HEK293 (cell line): Measurements from ENCODE around the gene PLEKHA5.

Experiments used
- CTCF ChIA-PET: fragments of 350-600 bp; formaldehyde crosslinking; extraction: SDS; loops from one replicate; lab custom pipeline; 2021; ENCODE audit warnings: antibody characterized with exemption; lab: Yijun Ruan, JAX
- POLR2A ChIA-PET: fragments of 300-600 bp; formaldehyde crosslinking; extraction: SDS; loops from one replicate; lab custom pipeline; 2020; ENCODE audit warnings: antibody characterized with exemption, inconsistent platforms; lab: Yijun Ruan, JAX
- H3K27ac ChIP-seq: fragments of 200-500 bp; sonication (Bioruptor generic); 2 replicates; pipeline ENCODE4 v1.5.1; 2014; ENCODE audit warnings: low read depth, low read length, control low read depth, inconsistent platforms; ENCODE audit errors: extremely low read depth
- H3K36me3 ChIP-seq, 2 experiments: fragments of 200-500 bp in 1 of 2; sonication (Bioruptor generic) in 1 of 2; 1 replicate in 1 of 2; 2 replicates in 1 of 2; pipeline ENCODE4 v1.5.1; 2014 to 2017; ENCODE audit warnings: inconsistent platforms in 2 of 2, low read length in 2 of 2; ENCODE audit not compliant: control insufficient read depth in 2 of 2, insufficient read depth in 1 of 2
- H3K4me1 ChIP-seq: fragments of 200-500 bp; sonication (Bioruptor generic); 2 replicates; pipeline ENCODE4 v1.5.1; 2014; ENCODE audit warnings: mild to moderate bottlenecking, low read length, inconsistent platforms; ENCODE audit not compliant: control insufficient read depth, insufficient read depth
- H3K4me3 ChIP-seq: 2 replicates; pipeline ENCODE4 v1.5.1; 2011; ENCODE audit warnings: low read depth, mild to moderate bottlenecking, control low read depth, low read length, moderate library complexity
- H3K9me3 ChIP-seq: fragments of 200-500 bp; sonication (Bioruptor generic); 2 replicates; pipeline ENCODE4 v1.5.1; 2014; ENCODE audit warnings: low read depth, low read length, inconsistent platforms; ENCODE audit not compliant: control insufficient read depth, insufficient read depth
- KLF9 ChIP-seq: fragments of 450-650 bp; formaldehyde crosslinking; IDR thresholded peaks from 2 replicates; pipeline ENCODE4 v1.5.1; 2016; ENCODE audit warnings: missing biosample characterization, missing genetic modification characterization, low read depth
- MZF1 ChIP-seq: fragments of 450-650 bp; formaldehyde crosslinking; IDR thresholded peaks from 2 replicates; pipeline ENCODE4 v1.5.1; 2017; ENCODE audit warnings: missing biosample characterization, missing genetic modification characterization, borderline replicate concordance
- PATZ1 ChIP-seq: fragments of 450-650 bp; formaldehyde crosslinking; IDR thresholded peaks from 2 replicates; pipeline ENCODE4 v1.5.1; 2016; ENCODE audit warnings: missing biosample characterization, missing genetic modification characterization
- PRDM10 ChIP-seq: fragments of 450-650 bp; formaldehyde crosslinking; IDR thresholded peaks from 2 replicates; pipeline ENCODE4 v1.5.1; 2016; ENCODE audit warnings: missing biosample characterization, missing genetic modification characterization
- SETDB1 ChIP-seq: IDR thresholded peaks from one replicate; pipeline ENCODE4 v1.6.1; 2017; ENCODE audit warnings: mild to moderate bottlenecking, low read length, moderate library complexity, mixed read lengths; ENCODE audit not compliant: insufficient read length
- ZBTB20 ChIP-seq: fragments of 450-650 bp; formaldehyde crosslinking; IDR thresholded peaks from 2 replicates; pipeline ENCODE4 v1.5.1; 2016; ENCODE audit warnings: missing biosample characterization, missing genetic modification characterization
- ZFP69B ChIP-seq: fragments of 450-650 bp; formaldehyde crosslinking; IDR thresholded peaks from 2 replicates; pipeline ENCODE4 v1.5.1; 2016; ENCODE audit warnings: missing biosample characterization, missing genetic modification characterization
- ZNF10 ChIP-seq: fragments of 450-650 bp; formaldehyde crosslinking; IDR thresholded peaks from 2 replicates; pipeline ENCODE4 v1.5.1; 2017; ENCODE audit warnings: missing biosample characterization, missing genetic modification characterization
- ZNF121 ChIP-seq: fragments of 450-650 bp; formaldehyde crosslinking; IDR thresholded peaks from 2 replicates; pipeline ENCODE4 v1.5.1; 2016; ENCODE audit warnings: missing biosample characterization, missing genetic modification characterization
- ZNF133 ChIP-seq: fragments of 450-650 bp; formaldehyde crosslinking; IDR thresholded peaks from 2 replicates; pipeline ENCODE4 v1.5.1; 2016; ENCODE audit warnings: missing biosample characterization, missing genetic modification characterization
- ZNF140 ChIP-seq: fragments of 450-650 bp; formaldehyde crosslinking; IDR thresholded peaks from 2 replicates; pipeline ENCODE4 v1.5.1; 2016; ENCODE audit warnings: missing biosample characterization, missing genetic modification characterization
- ZNF155 ChIP-seq: fragments of 450-650 bp; formaldehyde crosslinking; IDR thresholded peaks from 2 replicates; pipeline ENCODE4 v1.5.1; 2016; ENCODE audit warnings: missing biosample characterization, missing genetic modification characterization
- ZNF169 ChIP-seq: fragments of 450-650 bp; formaldehyde crosslinking; IDR thresholded peaks from 2 replicates; pipeline ENCODE4 v1.5.1; 2016; ENCODE audit warnings: missing biosample characterization, missing genetic modification characterization
- ZNF223 ChIP-seq: fragments of 450-650 bp; formaldehyde crosslinking; IDR thresholded peaks from 2 replicates; pipeline ENCODE4 v1.5.1; 2016; ENCODE audit warnings: missing biosample characterization, missing genetic modification characterization
- ZNF26 ChIP-seq: fragments of 450-650 bp; formaldehyde crosslinking; IDR thresholded peaks from 2 replicates; pipeline ENCODE4 v1.5.1; 2016; ENCODE audit warnings: missing biosample characterization, missing genetic modification characterization
- ZNF362 ChIP-seq: fragments of 450-650 bp; formaldehyde crosslinking; IDR thresholded peaks from 2 replicates; pipeline ENCODE4 v1.5.1; 2016; ENCODE audit warnings: missing biosample characterization, missing genetic modification characterization
- ZNF423 ChIP-seq: fragments of 450-650 bp; formaldehyde crosslinking; IDR thresholded peaks from 2 replicates; pipeline ENCODE4 v1.5.1; 2016; ENCODE audit warnings: missing biosample characterization, missing genetic modification characterization
- ZNF501 ChIP-seq: fragments of 450-650 bp; formaldehyde crosslinking; IDR thresholded peaks from 2 replicates; pipeline ENCODE4 v1.5.1; 2016; ENCODE audit warnings: missing biosample characterization, missing genetic modification characterization
- ZNF555 ChIP-seq: fragments of 450-650 bp; formaldehyde crosslinking; conservative IDR thresholded peaks from 2 replicates; pipeline ENCODE4 v1.5.1; 2017; ENCODE audit warnings: missing biosample characterization, mild to moderate bottlenecking, missing genetic modification characterization, inconsistent platforms
- ZNF558 ChIP-seq: fragments of 450-650 bp; formaldehyde crosslinking; IDR thresholded peaks from 2 replicates; pipeline ENCODE4 v1.5.1; 2016; ENCODE audit warnings: missing biosample characterization, missing genetic modification characterization
- ZNF596 ChIP-seq: fragments of 450-650 bp; IDR thresholded peaks from 2 replicates; pipeline ENCODE4 v1.5.0; 2018; ENCODE audit warnings: missing biosample characterization, mild to moderate bottlenecking, missing genetic modification characterization, moderate library complexity
- ZNF792 ChIP-seq: fragments of 450-650 bp; formaldehyde crosslinking; IDR thresholded peaks from 2 replicates; pipeline ENCODE4 v1.5.1; 2016; ENCODE audit warnings: missing biosample characterization, missing genetic modification characterization
- ZSCAN4 ChIP-seq: fragments of 450-650 bp; formaldehyde crosslinking; IDR thresholded peaks from 2 replicates; pipeline ENCODE4 v1.5.1; 2017; ENCODE audit warnings: missing biosample characterization, missing genetic modification characterization

PLEKHA5 gene

GRCh38 chr12:19153396-19153795, 23.9 kb downstream of the PLEKHA5 start:
- TF ChIP-seq ZNF121 (tag by site-specific recombination), result no peak
- no peak for TF ChIP-seq ZNF223 (tag by site-specific recombination)
- peak; percentile 51; the same call in 1 of the 2 replicates for TF ChIP-seq ZNF133
- TF ChIP-seq SETDB1, result no peak
- H3K27ac ChIP-seq, result no peak overlapping the region
- CTCF ChIA-PET, result no interaction called here
- POLR2A ChIA-PET, result no interaction called here
- H3K4me3 ChIP-seq, result no peak overlapping the region
- peaks cover 10% of the 10 kb centered on the region; the same call in 1 of the 2 replicates for H3K4me1 ChIP-seq
- H3K36me3 ChIP-seq, result peaks cover 10 to 13% of the 10 kb centered on the region in 2 experiments
- H3K9me3 ChIP-seq, result no peaks in the 10 kb centered on the region

GRCh38 chr12:19154686-19155085, 25.2 kb downstream of the PLEKHA5 start:
- peaks cover 19% of the 10 kb centered on the region; the same call in 1 of the 2 replicates for H3K4me1 ChIP-seq
- ChIA-PET POLR2A (no interaction called here), CTCF (no interaction called here)
- no peaks in the 10 kb centered on the region for H3K9me3 ChIP-seq
- H3K36me3 ChIP-seq, result peaks cover 0 to 10% of the 10 kb centered on the region in 2 experiments
- no peak overlapping the region for H3K27ac ChIP-seq
- no peak overlapping the region for H3K4me3 ChIP-seq
- TF ChIP-seq ZNF155 (tag by site-specific recombination) (no peak), ZNF362 (tag by site-specific recombination) (no peak), ZNF140 (no peak), ZNF10 (no peak), ZSCAN4 (no peak), PRDM10 (tag by site-specific recombination) (no peak), ZNF555 (tag by site-specific recombination) (no peak), ZNF423 (tag by site-specific recombination) (no peak), ZNF26 (tag by site-specific recombination) (no peak), ZFP69B (no peak), ZNF792 (tag by site-specific recombination) (no peak), ZNF558 (tag by site-specific recombination) (no peak), ZNF596 (tag by site-specific recombination) (no peak), MZF1 (tag by site-specific recombination) (no peak), KLF9 (tag by site-specific recombination) (no peak), ZNF501 (tag by site-specific recombination) (no peak), ZBTB20 (tag by site-specific recombination) (no peak), PATZ1 (tag by site-specific recombination) (no peak), ZNF169 (tag by site-specific recombination) (no peak)
